Panc1 (cell line): ENCODE results near the gene CPAMD8. TPM values are rescaled to one million over a fixed set of nuclear protein-coding genes. Genes with fewer than 3 reads are reported as not detected.

Experiments used
- ATAC-seq: fragments of 200-7000 bp; cut with Tn5 transposase; 2 replicates; pipeline ENCODE4 v1.9.1; 2020; ENCODE audit warnings: mild to moderate bottlenecking, moderate library complexity
- BruUV-seq: library from RNA; stranded (reverse); fragments of 400-500 nt; replicated peaks from 2 replicates; lab custom pipeline; 2021; lab: Mats Ljungman, UMichigan
- CTCF ChIA-PET: fragments of 300-600 bp; sonication (Branson Sonifier 250); formaldehyde crosslinking; loops from one replicate; lab custom pipeline; 2022; ENCODE audit warnings: antibody characterized with exemption; lab: Charles Lee
- POLR2A ChIA-PET: fragments of 300-600 bp; sonication (Branson Sonifier 250); formaldehyde crosslinking; loops from one replicate; lab custom pipeline; 2022; ENCODE audit warnings: antibody characterized with exemption; lab: Charles Lee
- DNase-seq: peaks from one replicate; pipeline ENCODE4 v3.0.0-alpha.2; 2010; ENCODE audit warnings: low read depth, low spot score
- H3K27ac ChIP-seq: 2 replicates; pipeline ENCODE4 v1.5.1; 2011; ENCODE audit warnings: mild to moderate bottlenecking, low read length, inconsistent platforms
- H3K27me3 ChIP-seq: fragments of 200-500 bp; sonication (Bioruptor generic); 2 replicates; pipeline ENCODE4 v1.6.0; 2014; ENCODE audit warnings: low read length, inconsistent platforms; ENCODE audit not compliant: control insufficient read depth, insufficient read depth
- H3K36me3 ChIP-seq: fragments of 200-500 bp; sonication (Bioruptor generic); 2 replicates; pipeline ENCODE4 v1.5.1; 2014; ENCODE audit warnings: inconsistent platforms, mild to moderate bottlenecking, low read length, moderate library complexity; ENCODE audit not compliant: control insufficient read depth, insufficient read depth
- H3K4me1 ChIP-seq: 2 replicates; pipeline ENCODE4 v1.5.1; 2011; ENCODE audit warnings: inconsistent platforms, mild to moderate bottlenecking, low read length, moderate library complexity; ENCODE audit not compliant: control insufficient read depth, insufficient read depth
- H3K4me3 ChIP-seq, 2 experiments: 2 replicates each; pipeline ENCODE4 v1.5.1; 2011 to 2012; ENCODE audit warnings: low read depth in 2 of 2, low read length in 2 of 2, mild to moderate bottlenecking in 2 of 2, inconsistent platforms in 1 of 2, moderate library complexity in 1 of 2
- H3K9me3 ChIP-seq: fragments of 200-500 bp; sonication (Bioruptor generic); 2 replicates; pipeline ENCODE4 v1.5.1; 2014; ENCODE audit warnings: low read depth, mild to moderate bottlenecking, inconsistent platforms, low read length, moderate library complexity; ENCODE audit not compliant: control insufficient read depth, insufficient read depth
- CTCF ChIP-seq: fragments of 450-650 bp; IDR thresholded peaks from 2 replicates; pipeline ENCODE4 v1.5.1; 2017; ENCODE audit warnings: mild to moderate bottlenecking
- POLR2AphosphoS5 ChIP-seq: IDR thresholded peaks from 2 replicates; pipeline ENCODE4 v1.6.1; 2012; ENCODE audit warnings: mild to moderate bottlenecking, low read depth, low read length, moderate library complexity
- REST ChIP-seq, 2 experiments: IDR thresholded peaks; 2 replicates each; pipeline ENCODE4 v1.6.1; 2011 to 2012; ENCODE audit warnings: low read depth in 2 of 2, control low read depth in 1 of 2, low read length in 1 of 2, mild to moderate bottlenecking in 1 of 2, moderate library complexity in 1 of 2; ENCODE audit not compliant: insufficient read depth in 1 of 2
- SIN3A ChIP-seq: IDR thresholded peaks from 2 replicates; pipeline ENCODE4 v1.6.1; 2012; ENCODE audit warnings: low read depth, mild to moderate bottlenecking, low read length, moderate library complexity, borderline replicate concordance; ENCODE audit not compliant: insufficient read depth
- TCF7L2 ChIP-seq: IDR thresholded peaks from 2 replicates; pipeline ENCODE4 v1.6.1; 2011; ENCODE audit warnings: mild to moderate bottlenecking, low read depth, low read length, inconsistent platforms
- in situ Hi-C: cut with HindIII; loops from 2 replicates; pipeline ENCODE4 v1.10.0; 2016; ENCODE audit warnings: low sequenced_read_pairs, low pct_unique_long_range_greater_than_20kb
- intact Hi-C: fragments of 100-400 bp; cut with micrococcal nuclease; formaldehyde crosslinking; loops from one replicate; pipeline ENCODE4 v1.10.0; 2022; ENCODE audit not compliant: unreplicated experiment
- total RNA-seq: library from RNA; stranded (reverse); gene quantifications from one replicate; pipeline ENCODE4 v1.2.1, GENCODE V29; 2021; ENCODE audit not compliant: unreplicated experiment

CPAMD8 gene
- total RNA-seq, 1 experiment from 2014 or later = 2.0 TPM

- no peak overlapping the region for H3K4me3 ChIP-seq
- no peak for DNase-seq
- H3K27ac ChIP-seq = no peak overlapping the region
- intact Hi-C loops = no loop called here
- in situ Hi-C loops = no loop called here
- ChIA-PET CTCF (no interaction called here), POLR2A (no interaction called here)
- no TSS peak for BruUV-seq
- ATAC-seq = no peak
- H3K4me1 ChIP-seq = no peaks in the 10 kb centered on the region
- H3K27me3 ChIP-seq = no peaks in the 10 kb centered on the region
- no peaks in the 10 kb centered on the region for H3K36me3 ChIP-seq
- TF ChIP-seq REST (IDR thresholded peaks at IDR 0.05; ENCODE audit: insufficient read depth in 1 of 2, low read depth in 2 of 2, low read length in 1 of 2) = no peak
- no peaks in the 10 kb centered on the region for H3K9me3 ChIP-seq
Observed at GRCh38 chr19:16949496-16950023, 77.0 kb downstream of the CPAMD8 start.

- Histone ChIP-seq H3K27ac (no peak overlapping the region), H3K27me3 (no peaks in the 10 kb centered on the region), H3K9me3 (no peaks in the 10 kb centered on the region), H3K4me1 (no peaks in the 10 kb centered on the region), H3K36me3 (no peaks in the 10 kb centered on the region), H3K4me3 (no peak overlapping the region)
- in situ Hi-C loops = no loop called here
- ChIA-PET CTCF (no interaction called here), POLR2A (no interaction called here)
- no peak for TF ChIP-seq POLR2AphosphoS5
- TF ChIP-seq REST (IDR thresholded peaks at IDR 0.05; ENCODE audit: insufficient read depth in 1 of 2, low read depth in 2 of 2, low read length in 1 of 2) = no peak
- TF ChIP-seq CTCF = no peak
- no peak for TF ChIP-seq SIN3A
- no peak for TF ChIP-seq TCF7L2
- intact Hi-C loops = no loop called here
- BruUV-seq = no TSS peak
- ATAC-seq (no peak), DNase-seq (no peak)
Observed at GRCh38 chr19:16946951-16947940, 79.4 kb downstream of the CPAMD8 start.
